ENCODE data around the gene PSMA8. TPM values are rescaled to one million over a fixed set of nuclear protein-coding genes. Genes with fewer than 3 reads are reported as not detected.
"Not testable (repeated sequence)": the region's sequence is repeated elsewhere in the genome, so short reads cannot be mapped to it uniquely, and the experiment has no call there.

PSMA8 gene
- total RNA-seq, 1 donor from 2014 or later, result not detected

GRCh38 chr18:26192233-26192632 is 58.6 kb downstream of the PSMA8 start:
- TF ChIP-seq CTCF (IDR thresholded peaks at IDR 0.05), result no peak
- H3K4me1 ChIP-seq, result no peaks in the 10 kb centered on the region
- no peaks in the 10 kb centered on the region for H3K36me3 ChIP-seq
- no peaks in the 10 kb centered on the region for H3K27me3 ChIP-seq
- H3K4me3 ChIP-seq, result no peak overlapping the region
- intact Hi-C loops (cut with DNase I), result no loop called here
- H3K27ac ChIP-seq, result no peak overlapping the region
- H3K9me3 ChIP-seq, result no peaks in the 10 kb centered on the region
- no peak for DNase-seq (ENCODE audit: low spot score in 2 of 2)

- Histone ChIP-seq H3K9me3 (no peaks in the 10 kb centered on the region), H3K4me1 (no peaks in the 10 kb centered on the region), H3K36me3 (no peaks in the 10 kb centered on the region), H3K4me3 (no peak overlapping the region), H3K27me3 (no peaks in the 10 kb centered on the region), H3K27ac (no peak overlapping the region)
- no peak for TF ChIP-seq CTCF (IDR thresholded peaks at IDR 0.05)
- intact Hi-C loops (cut with DNase I), result no loop called here
- no peak for DNase-seq (ENCODE audit: low spot score in 2 of 2)
Measured at GRCh38 chr18:26196605-26197004, 62.9 kb downstream of the PSMA8 start.

- DNase-seq (ENCODE audit: low spot score in 2 of 2); intact Hi-C loops (cut with DNase I); H3K27me3 ChIP-seq; H3K36me3 ChIP-seq; H3K9me3 ChIP-seq; H3K4me1 ChIP-seq; H3K27ac ChIP-seq; H3K4me3 ChIP-seq: not testable (repeated sequence)
Measured at GRCh38 chr18:26202001-26202400, 68.3 kb downstream of the PSMA8 start.

- Histone ChIP-seq H3K9me3 (no peaks in the 10 kb centered on the region), H3K27ac (no peak overlapping the region), H3K4me1 (no peaks in the 10 kb centered on the region), H3K36me3 (no peaks in the 10 kb centered on the region), H3K27me3 (no peaks in the 10 kb centered on the region), H3K4me3 (no peak overlapping the region)
- intact Hi-C loops (cut with DNase I), result no loop called here
- no peak for TF ChIP-seq CTCF (IDR thresholded peaks at IDR 0.05)
- DNase-seq (ENCODE audit: low spot score in 2 of 2), result no peak
Measured at GRCh38 chr18:26205318-26205717, 71.6 kb downstream of the PSMA8 start.

GRCh38 chr18:26206488-26206887 is 72.8 kb downstream of the PSMA8 start:
- Histone ChIP-seq H3K36me3 (no peaks in the 10 kb centered on the region), H3K4me3 (no peak overlapping the region), H3K27ac (no peak overlapping the region), H3K4me1 (no peaks in the 10 kb centered on the region), H3K27me3 (no peaks in the 10 kb centered on the region), H3K9me3 (no peaks in the 10 kb centered on the region)
- DNase-seq (ENCODE audit: low spot score in 2 of 2), result no peak
- intact Hi-C loops (cut with DNase I), result no loop called here
- TF ChIP-seq CTCF (IDR thresholded peaks at IDR 0.05), result no peak

GRCh38 chr18:26207937-26208336 is 74.3 kb downstream of the PSMA8 start:
- Histone ChIP-seq H3K27me3 (no peaks in the 10 kb centered on the region), H3K4me1 (no peaks in the 10 kb centered on the region), H3K9me3 (no peaks in the 10 kb centered on the region), H3K27ac (no peak overlapping the region), H3K4me3 (no peak overlapping the region), H3K36me3 (no peaks in the 10 kb centered on the region)
- DNase-seq (ENCODE audit: low spot score in 2 of 2), result no peak
- no peak for TF ChIP-seq CTCF (IDR thresholded peaks at IDR 0.05)
- intact Hi-C loops (cut with DNase I), result no loop called here
